ENCODE data around the gene WFDC2.

- TF ChIP-seq, protein P1, sequence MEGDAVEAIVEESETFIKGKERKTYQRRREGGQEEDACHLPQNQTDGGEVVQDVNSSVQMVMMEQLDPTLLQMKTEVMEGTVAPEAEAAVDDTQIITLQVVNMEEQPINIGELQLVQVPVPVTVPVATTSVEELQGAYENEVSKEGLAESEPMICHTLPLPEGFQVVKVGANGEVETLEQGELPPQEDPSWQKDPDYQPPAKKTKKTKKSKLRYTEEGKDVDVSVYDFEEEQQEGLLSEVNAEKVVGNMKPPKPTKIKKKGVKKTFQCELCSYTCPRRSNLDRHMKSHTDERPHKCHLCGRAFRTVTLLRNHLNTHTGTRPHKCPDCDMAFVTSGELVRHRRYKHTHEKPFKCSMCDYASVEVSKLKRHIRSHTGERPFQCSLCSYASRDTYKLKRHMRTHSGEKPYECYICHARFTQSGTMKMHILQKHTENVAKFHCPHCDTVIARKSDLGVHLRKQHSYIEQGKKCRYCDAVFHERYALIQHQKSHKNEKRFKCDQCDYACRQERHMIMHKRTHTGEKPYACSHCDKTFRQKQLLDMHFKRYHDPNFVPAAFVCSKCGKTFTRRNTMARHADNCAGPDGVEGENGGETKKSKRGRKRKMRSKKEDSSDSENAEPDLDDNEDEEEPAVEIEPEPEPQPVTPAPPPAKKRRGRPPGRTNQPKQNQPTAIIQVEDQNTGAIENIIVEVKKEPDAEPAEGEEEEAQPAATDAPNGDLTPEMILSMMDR (IDR thresholded peaks at IDR 0.05; ENCODE audit: low read length), result no peak
- TF ChIP-seq EZH2phosphoT487 (IDR thresholded peaks at IDR 0.05; ENCODE audit: low read length) (no peak), EZH2 (optimal IDR thresholded peaks at IDR 0.05; ENCODE audit: low read depth, low read length) (no peak)
These were observed 30.5 kb downstream of the WFDC2 start for GRCh38 chr20:45500022-45500421.

All from MM.1S (cell line).